EH (cell line): ENCODE data around the gene NKAPD1.
"Not testable (repeated sequence)": the region's sequence is repeated elsewhere in the genome, so short reads cannot be mapped to it uniquely, and the experiment has no call there.

Source experiments
- DNase-seq: peaks from one replicate; pipeline ENCODE4 v3.0.0-alpha.2; 2015; ENCODE audit warnings: low read depth

The NKAPD1 gene

GRCh38 chr11:112086422-112087191 is 12.5 kb downstream of the NKAPD1 start, which contains the start of the genes SDHD and TIMM8B:
TSS of gene SDHD (plus strand) at chr11:112086873. CDS start at chr11:112086908, 35 bp downstream.
TSS of gene TIMM8B (minus strand) at chr11:112086756. CDS start at chr11:112086723, 33 bp downstream.
- DNase-seq, result peak; percentile 98

GRCh38 chr11:112087212-112087611 is 13.1 kb downstream of the NKAPD1 start:
- no peak for DNase-seq

DNA sequence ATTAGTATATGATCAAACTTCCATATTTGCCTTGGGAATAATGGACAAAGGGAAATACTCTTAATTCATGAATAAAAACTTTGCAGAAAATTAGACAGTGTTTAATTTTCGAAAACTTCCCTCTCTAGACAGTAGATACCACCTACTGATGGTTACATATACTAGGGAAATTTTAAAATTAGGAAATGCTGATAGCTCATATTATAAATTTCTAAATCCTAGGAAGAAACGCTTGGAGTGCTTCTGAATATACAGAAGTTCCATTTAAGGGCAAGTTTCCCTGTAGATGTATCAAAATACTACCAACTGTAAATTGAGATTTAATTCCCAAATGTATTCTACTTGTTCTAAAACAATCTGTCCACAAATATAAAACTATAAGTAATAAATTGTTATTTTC is 21.2 kb downstream of the NKAPD1 start:
- not testable (repeated sequence) for DNase-seq

- DNase-seq, result peak; percentile 30
These were observed 22.1 kb downstream of the NKAPD1 start for GRCh38 chr11:112096194-112096593.

DNA sequence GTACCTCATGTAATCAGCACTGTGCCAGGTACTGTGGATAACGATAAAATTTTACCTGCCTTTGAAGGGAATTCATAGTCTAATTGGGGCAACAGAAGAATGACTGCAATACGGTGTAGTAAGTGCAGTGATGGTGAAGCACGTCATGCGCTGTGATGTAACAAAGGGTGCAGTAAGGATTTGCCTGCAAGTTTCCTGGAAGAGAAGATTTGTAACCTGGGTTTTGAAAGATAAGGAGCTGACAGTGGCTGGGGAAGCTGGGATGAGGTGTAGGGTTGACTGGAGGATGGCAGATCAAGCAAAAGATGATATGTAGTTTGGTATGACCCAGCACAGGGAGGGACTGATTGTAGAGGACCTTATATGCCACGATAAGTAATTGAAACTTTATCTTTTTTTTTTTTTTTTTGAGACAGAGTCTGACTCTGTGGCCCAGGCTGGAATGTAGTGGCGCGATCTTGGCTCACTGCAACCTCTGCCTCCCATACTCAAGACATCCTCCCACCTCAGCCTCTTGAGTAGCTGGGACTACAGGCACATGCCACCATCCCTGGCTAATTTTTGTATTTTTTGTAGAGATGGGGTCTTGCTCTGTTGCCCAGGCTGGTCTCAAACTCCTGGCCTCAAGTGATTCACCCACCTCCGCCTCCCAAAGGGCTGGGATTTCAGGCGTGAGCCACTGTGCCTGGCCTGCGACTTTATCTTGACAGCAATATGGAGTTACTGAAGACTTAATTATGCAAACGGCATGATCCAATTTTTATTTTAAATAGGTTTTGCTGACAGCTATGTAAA is 23.8 kb downstream of the NKAPD1 start:
- DNase-seq, result no peak

- peak; percentile 70 for DNase-seq
These were observed 26.4 kb downstream of the NKAPD1 start for GRCh38 chr11:112100462-112100861.

DNA sequence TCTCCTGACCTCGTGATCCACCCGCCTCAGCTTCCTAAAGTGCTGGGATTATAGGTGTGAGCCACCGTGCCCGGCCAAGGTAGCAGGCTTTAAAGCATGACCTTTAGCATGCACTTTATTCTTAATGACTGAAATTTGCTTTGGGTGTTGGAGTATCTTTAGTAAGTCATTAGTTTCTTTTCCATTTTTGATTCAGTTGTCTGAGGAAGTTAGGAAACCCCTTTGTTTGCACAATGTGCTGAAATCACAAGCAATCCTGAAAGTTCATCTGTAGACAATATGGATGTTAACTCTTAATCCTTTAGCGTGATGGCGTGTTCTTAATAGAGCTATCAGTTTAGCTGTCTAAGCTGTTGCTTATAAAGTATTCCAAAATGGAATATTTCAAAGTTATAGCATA is 29.3 kb downstream of the NKAPD1 start:
- DNase-seq, result no peak

GRCh38 chr11:112106070-112106469 is 32.0 kb downstream of the NKAPD1 start:
- DNase-seq, result no peak

DNA sequence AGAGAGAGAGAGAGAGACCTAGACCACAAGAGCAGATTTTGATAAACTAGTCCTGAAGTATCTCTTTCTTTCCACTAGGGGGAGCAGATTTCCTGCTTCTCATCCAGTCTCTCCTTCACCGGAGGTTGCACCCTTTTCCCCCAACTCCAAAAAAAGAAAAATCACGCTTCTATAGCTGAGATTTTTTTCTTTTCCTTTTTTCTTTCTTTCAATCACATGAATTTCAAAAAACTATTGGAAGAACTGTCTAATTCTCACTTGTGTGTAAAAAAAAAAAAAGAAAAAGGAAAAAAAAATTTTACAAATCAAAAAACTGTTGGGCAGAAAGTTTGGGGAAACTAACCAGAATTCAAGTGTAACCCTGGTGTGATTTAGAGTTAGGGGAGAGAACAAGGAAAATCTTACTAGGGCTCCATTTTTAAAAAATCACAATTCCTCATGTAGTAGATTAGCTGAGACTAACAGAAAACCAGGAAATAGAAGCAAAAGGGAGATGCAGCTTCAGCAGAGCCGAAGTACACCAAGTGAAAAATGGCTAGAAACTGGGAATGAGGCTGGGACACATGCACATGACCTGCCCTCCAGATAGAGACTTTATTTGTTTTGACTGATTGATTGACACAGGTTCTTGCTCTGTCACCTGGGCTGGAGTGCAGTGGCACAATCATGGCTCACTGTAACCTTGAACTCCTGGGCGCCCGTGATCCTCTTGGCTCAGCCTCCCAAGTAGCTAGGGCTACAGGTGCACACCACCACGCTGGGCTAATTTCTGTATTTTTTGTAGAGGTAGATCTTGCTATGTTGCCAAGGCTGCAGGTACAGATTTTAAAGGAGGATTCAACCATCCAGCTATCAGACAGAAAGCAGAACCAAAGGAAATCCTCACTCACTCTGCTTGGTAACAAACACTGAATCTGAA is 39.7 kb downstream of the NKAPD1 start:
- DNase-seq, result peak; percentile 75

DNA sequence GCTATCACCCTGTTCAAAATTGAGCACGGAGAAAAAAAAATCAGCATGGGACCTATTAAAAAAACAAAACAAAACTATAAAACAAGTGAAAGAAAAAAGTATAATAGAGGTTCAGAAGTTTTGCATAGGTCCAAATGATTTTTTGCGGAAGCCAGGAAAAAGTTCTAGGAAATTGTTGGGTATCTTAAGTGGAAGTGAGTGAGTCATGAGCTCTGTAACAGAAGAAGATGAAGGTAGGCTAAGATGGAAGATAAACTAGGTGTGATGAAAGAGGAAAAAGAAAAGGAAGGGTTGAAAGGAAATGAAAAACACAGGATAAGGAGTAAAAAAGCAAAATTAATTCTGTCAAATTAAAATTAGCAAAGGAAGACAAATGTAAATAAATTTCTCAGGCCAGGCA is 40.4 kb downstream of the NKAPD1 start:
- DNase-seq, result no peak

DNA sequence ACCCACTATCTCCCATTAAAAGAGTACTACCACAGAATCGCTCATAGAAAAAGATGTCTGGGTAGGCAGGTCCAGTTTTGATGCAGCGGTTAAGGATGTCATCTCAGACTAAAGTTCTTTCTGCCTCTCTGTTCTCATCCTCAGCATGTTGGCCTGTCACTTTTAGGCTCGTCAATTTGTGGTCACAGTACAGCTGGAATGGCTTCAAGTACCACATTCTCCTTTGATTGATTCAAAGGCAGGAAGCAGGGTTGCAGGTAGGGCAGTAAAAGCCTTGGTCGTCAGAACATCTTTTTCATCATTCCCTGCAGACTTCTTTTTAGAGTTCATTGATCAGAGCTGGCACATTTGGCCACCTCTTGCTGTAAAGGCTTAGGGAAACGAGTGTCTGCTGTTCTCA is 41.3 kb downstream of the NKAPD1 start:
- no peak for DNase-seq

DNA sequence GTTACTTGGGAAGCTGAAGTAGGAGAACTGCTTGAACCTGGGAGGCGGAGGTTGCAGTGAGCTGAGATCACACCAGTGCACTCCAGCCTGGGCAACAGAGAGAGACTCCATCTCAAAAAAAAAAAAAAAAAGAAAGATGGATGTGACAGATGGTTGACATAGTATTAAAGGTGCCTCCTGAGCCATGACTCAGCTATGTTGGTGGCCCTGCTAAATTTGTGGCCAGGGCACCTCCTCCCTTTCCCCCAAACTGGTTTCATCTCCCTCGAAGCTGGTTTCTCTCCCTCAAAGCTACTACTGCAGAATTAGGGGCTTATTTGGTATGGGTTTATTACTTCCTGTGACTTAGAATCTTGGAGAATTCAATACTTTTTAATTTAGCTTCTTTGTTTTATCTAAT is 44.1 kb downstream of the NKAPD1 start:
- DNase-seq, result no peak

- no peak for DNase-seq
These were observed 48.0 kb downstream of the NKAPD1 start for GRCh38 chr11:112121981-112122615.

- DNase-seq, result no peak
These were observed 49.0 kb downstream of the NKAPD1 start for GRCh38 chr11:112123129-112123528.

- DNase-seq, result no peak
These were observed 53.0 kb downstream of the NKAPD1 start for GRCh38 chr11:112127056-112127455.

DNA sequence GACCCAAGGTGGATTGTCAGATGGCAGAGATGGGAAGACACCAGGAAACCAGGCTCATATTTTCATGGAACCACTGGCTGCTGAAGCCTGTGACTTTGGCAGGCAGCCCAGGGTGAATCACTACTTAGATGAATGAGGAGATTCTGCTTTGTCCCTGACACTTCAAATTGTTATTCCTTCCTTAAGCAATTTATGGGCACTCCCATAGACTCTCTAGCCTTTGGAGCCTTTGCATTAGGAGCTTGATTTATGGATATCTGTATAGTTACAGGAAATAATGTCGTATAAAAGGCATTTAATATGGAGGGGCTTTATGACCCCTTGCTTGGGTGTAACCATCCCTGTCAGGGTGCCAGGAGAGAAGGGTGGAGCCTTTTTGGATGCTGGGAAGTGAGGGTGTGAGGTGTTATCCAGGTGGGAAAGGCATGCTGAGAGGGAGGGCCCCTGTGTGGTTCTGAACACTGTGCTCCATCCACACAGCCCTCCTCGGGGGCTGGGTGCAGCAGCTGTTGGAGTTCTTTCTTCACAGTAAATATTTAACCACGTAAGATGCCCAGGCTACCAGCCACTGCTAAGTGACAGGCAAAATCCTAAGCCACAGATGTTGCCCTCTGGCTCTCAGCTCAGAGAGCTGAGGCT is 54.5 kb downstream of the NKAPD1 start:
- peak; percentile 95 for DNase-seq

- DNase-seq, result no peak
These were observed 55.6 kb downstream of the NKAPD1 start for GRCh38 chr11:112129656-112130055.

DNA sequence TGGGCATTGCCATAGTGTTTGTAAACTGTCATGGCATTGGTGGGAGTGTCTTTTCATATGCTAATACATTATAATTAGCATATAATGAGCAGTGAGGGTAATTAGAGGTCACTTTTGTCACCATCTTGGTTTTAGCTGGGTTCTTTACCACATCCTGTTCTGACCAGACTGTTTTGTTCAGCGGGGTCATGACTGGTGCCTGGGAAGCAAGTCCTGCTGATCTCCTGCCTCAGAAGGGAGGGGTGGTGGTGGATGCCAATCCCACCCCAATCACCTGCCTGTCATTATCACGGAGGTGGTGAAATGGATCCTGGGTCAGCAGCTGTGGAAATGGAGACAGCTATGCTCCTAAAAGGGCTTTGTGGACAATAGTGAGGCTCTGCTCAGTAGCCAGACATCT is 58.6 kb downstream of the NKAPD1 start:
- DNase-seq, result peak; percentile 18

- no peak for DNase-seq
These were observed 60.4 kb downstream of the NKAPD1 start for GRCh38 chr11:112134473-112134872.
